Dedifferentiated amniotic fluid mesenchymal stem cell (primary cell): ENCODE results near the gene ZNF530.

ENCODE experiments used
- DNase-seq: peaks from one replicate; pipeline ENCODE4 v3.0.0-alpha.2; 2016; ENCODE audit errors: extremely low spot score

ZNF530 gene

DNA sequence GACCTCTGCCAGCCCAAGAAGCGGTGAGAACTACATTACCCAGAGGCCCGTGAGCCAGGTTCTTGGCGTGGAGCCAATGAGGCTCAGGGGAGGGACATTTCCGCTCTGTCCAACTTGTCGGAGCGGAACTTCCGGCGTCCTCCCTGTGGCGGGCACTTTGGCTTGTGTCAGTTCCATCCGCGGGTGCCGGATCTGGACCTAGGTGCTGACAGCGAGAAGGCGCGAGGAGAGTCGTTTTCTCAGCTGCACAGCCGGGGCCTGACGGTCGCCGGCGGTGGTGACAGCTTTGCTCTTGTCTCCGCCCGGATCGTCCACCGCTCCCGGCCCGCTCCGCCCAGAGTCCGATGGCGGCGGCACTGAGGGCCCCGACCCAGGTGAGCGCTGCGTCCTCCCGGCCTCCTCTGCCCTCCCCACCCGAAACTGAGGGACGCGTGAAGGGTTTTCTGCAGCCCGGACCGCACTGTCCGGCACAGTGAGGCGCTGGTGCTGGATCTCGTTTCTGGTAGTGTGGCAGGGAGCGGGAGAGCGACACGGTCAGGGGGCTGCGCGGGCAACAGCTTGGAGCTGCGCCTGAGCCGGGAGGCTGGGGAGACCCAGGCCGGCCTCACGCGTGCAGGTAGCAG lies at the start of gene ZNF530:
ZNF530 (plus strand) TSS at position 125 of the 623 bp plus-strand sequence. CDS start 4,461 bp downstream, outside the sequence.
- peak; percentile 86 for DNase-seq

DNA sequence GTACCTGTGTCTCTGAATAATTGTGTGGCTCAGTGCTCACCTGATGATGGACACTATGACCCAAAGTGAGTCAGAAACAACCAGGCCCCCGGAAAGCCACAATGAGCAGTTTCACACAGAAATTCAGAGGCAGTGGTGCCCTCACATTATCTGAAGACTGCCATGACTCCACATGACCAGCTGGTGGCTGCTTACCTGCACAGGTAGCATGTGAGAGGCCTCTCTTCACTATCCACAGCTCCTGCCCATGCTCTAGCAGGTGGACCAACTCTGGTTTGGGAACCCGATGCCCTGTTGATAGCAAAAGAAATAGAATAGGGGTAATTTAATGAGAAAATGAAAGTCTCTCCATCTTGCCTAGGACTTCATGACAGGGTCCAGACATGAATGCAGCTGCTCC lies 47.3 kb upstream of the ZNF530 start:
- DNase-seq: no peak

DNA sequence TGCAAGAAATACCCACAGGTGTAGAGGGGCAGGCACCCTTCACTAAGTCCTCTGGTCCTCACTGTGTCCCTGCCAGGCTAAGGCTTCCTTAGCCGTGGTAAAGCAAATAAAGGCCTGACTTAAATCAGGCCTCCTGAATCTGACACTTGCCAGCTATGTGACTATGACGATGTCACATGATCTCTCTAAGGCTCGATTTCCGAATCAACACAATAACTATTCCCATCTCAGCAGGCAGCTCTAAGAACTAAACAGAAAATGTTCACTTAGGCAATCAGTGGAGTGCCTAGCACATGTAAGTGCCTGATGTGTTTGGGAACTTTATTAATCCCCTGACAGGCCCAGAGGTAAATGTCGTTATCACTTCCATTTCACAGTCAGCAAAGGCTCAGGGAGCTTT lies 42.0 kb upstream of the ZNF530 start:
- DNase-seq: no peak

DNA sequence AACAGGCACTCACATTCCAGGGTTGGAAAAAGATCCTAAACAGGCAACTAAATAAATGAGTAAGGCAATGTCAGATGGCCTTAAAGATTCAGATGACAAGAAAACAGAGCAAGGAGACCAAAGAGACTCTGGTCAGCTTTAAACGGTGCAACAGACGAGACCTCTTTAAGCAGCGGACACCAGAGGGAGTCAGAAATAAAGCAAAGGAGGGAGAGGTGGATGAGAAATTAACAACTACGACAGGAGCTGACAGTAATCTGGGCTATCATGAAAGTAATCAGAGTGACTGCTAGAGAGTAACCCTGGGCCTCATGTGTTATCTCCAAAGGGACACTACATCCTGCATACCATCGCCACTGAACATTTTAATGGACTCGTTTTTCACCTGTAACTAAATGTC lies 41.2 kb upstream of the ZNF530 start:
- no peak for DNase-seq

DNA sequence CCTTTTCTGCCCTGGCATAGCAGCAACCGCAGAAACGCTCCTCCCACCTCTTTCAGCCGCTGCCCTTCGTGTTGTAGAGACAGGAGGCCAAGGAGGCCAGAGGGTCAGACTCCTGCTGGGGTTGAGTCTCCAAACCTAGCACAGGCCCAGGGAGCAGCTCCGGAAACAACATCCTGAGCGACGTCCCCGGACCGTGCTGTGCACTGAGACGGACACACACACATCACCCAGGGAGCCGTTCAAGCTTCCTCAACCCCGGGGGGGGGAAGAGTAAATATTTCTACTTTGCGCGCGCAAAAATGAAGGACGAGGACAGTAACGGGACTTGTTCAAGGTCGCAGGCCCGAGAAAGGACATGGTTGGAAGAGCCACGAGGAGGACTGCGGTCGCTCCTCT lies 40.7 kb upstream of the ZNF530 start:
- no peak for DNase-seq

DNA sequence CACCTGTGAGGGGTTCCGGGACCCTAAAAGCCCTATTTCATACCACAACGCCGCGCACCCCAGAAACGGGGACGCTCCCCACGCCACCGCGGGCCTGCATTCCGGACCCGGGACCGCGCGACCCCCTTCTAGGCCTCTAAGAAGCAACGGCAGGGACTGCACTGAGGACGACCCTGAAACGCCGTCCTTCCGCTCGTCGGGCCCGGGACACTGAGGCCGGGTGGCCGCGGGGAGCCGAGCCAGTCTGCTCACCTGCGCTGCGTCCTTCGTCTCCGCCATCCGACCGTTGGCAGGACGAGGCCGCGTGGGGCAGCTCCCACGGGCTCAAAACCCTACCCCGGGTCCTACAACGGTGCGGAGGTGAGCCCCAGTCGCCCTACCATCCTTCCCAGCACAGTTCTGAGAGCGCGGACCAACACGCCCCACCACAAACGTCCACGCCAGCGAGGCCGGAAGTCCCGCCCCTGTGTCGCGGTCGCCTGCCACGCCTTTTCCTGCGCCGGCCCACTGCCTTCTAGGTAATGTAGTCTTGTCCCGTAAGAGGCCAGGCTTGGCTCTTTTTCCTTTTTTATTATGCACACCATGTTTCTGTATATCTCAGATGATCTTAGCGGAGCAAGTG lies 40.2 kb upstream of the ZNF530 start, which contains the start of gene ZNF550:
ZNF550 (minus strand) TSS at position 460 of the 622 bp plus-strand sequence; CDS start at position 279, 181 bp downstream.
- DNase-seq: peak; percentile 68

DNA sequence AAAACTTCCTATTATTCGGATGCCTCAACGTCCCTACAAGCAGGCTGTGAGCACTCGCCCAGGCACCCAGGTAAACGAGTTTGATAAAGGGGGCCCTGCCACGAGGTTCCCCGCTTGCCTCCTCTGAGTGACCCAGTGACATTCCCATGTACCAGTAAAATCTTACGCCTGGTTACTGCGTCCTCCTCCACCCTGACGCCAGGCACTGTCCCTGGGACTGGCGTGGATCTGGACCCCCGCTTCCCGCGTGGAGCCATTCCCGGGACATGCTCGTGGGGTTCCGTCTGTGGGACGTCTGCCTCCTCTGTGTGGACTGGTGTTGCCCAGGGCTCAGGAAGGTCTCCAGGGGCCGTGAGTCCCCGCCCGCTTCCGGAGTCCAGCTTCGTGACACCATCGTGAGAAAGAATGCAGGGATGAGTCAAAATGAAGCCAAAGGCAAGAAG lies 39.6 kb upstream of the ZNF530 start:
- peak; percentile 29 for DNase-seq

DNA sequence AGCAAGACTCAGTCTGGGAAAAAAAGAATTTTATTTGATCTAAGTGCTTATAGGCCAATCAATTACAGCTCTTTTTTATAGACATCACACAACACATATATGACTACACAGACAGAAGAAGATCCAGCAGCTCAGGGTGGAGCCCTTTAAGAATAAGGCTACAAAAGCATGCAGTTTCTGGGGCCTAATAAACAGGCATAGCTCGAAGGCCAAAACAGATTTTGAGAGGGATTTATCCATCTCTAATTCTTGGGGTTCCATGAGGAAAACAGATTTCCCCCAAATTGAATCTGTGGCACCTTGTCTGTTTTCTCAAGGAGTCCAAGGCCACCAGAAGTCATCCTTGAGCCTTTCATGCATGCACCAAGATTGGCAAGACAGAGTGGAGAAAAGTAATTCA lies 36.1 kb upstream of the ZNF530 start:
- DNase-seq: no peak

DNA sequence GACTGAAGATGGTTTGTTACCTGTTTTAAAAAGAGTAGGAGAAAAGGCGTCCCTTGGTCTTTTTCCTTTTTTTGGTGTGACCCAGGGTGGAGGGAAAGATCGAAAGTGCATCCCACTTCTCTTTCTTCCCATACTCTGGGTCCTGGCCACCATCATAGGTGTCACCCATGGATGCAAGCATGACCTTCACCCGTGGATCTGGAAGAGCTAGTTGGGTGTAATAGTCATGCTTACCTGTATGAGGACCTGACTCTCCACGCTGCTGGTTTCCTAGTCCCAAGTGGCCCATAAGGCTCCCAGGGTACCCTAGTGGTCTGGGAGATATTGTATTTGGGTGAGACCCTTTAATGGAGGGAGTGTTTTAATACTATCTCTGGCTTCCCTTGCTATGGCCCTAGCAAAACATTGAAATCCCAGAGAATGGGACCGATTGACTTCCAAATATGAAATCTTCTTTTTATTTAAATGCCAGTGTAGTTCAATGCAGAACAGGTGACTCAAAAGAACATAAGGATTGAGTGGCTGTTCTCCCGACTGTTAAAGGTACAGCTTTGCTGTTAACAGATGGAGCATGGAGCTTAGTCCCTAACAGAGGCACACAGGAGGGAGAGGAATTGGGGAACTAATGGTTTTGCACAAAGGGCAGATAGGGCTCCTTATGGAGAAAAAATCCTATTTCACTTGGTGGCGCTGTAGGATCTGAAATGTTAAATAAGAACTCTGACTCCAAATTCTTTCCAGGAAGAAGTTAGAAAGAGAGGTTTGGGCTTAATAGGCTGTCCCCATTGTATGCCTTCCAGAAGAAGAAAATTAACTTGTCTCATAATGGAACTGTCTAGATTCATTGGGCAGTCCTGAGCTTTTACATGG lies 33.1 kb upstream of the ZNF530 start:
- no peak for DNase-seq

DNA sequence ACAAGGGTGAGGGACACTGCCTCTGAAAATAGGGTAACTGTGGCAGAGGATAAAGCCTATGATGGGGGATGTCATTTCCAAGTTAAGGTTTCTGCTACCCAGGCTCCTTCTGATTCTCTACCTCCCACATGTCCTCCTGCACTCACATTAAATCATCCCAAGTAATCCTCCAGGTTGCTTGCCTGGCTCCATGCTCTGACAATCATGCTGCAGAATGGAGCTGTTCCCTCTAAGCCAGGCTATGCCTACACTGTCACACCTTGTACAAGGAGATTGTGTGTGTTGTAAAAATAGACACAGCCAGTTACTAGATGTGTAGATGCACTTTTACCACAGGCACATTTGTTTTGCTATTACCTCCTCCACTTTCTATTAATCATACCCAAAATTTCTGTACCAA lies 29.0 kb upstream of the ZNF530 start:
- DNase-seq: no peak

DNA sequence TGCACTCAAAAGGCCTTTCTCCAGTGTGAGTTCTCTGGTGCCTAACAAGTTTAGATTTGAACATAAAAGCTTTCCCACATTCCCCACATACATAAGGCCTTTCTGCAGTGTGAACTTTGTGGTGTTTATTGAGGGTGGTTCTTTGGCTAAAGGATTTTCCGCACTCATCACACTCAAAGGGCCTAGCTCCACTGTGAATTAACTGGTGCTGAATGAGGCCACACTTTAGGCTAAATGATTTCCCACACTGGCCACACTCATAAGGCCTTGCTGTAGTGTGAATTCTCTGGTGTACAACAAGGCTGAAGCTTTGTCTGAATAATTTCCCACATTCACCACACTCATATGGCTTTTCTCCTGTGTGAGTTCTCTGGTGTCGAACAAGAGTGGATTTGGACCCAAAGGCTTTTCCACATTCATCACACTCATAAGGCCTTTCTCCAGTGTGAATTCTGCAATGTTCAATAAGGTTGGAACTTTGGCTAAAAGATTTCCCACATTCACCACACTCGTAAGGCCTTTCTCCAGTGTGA lies 27.2 kb upstream of the ZNF530 start:
- no peak for DNase-seq

DNA sequence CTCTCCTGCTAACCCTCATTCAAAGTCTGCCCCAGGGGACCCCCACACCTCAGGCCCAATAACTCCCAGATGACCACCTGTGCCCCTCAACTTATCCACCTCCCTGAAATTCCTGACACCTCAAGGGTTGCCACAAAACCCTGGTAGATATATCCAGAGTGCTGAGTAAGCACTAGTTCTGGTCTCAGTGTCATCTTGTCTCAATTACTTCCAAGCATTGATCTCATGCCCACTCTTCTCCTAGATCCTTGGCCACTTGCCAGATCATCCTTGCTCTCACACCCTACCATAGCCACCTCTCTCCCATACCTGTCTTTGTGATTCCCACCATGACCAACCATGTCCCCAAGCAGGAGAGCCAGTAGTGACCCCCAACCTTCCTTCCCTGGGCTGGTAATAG lies 23.0 kb upstream of the ZNF530 start:
- DNase-seq: no peak

DNA sequence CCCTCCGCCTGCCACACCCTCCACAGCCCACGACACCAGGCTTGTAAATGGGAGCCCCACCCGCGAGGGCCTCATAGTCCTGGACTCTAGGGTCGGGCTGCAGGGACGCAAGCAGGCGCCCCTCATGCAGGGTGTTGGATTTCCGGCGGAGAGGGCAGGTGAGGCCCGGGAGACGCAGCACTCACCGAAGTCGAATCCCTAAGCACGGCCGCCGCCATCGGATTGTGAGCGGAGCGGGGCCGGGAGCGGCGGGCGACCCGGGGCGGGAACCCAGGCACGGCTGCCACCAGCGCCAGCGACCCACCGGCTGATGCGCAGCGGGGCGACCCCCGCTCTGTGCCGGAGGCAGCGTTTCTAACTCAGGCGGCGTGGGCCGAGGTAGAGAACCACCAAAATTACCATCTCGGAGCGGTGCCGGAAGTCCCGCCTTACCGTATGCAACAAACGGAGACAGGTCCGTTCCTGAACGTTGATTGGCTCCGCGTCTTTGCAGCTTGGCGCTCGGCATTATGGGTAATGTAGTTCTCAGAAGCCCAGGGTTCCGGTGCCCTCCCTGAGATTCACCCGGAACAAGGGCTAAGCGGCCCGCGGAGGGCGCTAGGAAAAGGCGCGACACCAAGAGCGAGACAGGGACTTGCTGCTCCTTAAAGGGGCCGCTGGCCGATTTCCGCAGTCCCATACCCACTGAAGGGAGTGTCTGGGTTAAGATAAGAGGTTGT lies 21.0 kb upstream of the ZNF530 start, which contains the start of gene ZNF416:
ZNF416 (minus strand) TSS at position 425 of the 719 bp plus-strand sequence; CDS start at position 218, 207 bp downstream.
- DNase-seq: peak; percentile 99

DNA sequence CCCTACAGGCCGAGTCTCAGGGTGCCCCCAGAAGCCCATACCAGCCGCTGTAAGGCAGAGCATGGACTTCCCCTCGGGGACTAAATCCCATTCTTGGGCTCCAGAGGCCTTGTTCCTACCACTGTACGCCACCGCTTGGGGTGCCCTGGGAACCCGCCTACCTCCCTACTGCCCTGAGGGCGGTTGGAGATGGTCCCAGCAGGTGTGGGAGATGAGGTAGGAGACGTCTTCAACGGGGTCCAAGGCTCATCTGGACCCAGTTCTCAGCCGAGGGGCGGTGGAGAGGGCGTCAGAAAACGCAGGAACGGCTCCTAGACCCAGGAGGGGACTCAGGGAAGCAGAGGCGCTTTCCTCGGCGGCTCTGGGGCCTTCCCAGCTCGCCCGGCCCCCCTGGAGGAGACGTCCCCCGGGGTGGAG lies 16.6 kb upstream of the ZNF530 start:
- no peak for DNase-seq

DNA sequence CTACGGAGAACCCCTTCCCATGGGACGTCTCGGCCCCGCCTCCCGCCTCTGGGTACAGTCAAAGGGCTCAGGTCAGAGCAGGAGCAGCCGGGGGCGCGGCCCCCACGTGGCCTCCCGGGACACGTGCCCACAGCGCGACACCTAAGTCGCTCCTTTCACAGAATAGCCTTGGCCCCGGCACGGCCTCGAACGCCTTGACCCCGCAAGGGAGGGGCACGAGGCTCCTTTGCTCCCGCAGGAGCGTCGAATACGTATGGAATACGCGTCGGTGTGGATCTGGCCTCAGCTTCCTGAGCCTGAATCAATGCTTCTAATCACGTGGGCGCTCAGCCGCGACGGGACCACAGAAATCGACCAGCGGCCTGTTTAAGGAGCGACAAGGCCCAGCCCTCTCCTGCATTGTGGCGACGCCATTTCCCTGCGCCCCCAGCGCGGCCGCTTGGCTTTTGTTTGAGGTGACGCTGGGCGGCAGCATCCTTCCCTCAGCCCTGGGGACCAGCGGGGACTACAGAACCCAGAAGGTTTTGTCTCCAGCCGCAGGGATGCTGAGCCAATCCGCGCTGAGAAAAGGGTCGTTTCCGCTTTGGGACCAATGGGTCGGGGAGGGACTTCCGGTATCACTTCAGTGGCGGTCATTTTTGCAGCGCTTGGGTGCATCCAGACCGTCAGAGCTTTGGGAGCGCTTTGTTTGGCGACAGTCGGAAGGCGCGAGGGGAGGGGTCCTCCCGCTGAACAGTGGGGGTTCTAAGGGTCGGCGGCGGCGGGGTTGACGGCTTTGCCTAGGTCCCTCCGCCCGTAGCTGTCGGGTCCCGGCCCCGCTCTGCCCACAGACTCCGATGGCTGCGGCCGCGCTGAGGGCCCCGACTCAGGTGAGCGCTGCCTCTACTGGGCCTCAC lies 15.9 kb upstream of the ZNF530 start, which contains the start of gene ZIK1:
ZIK1 (plus strand) TSS at position 625 of the 896 bp plus-strand sequence; CDS start at position 837, 212 bp downstream.
- DNase-seq: peak; percentile 92

DNA sequence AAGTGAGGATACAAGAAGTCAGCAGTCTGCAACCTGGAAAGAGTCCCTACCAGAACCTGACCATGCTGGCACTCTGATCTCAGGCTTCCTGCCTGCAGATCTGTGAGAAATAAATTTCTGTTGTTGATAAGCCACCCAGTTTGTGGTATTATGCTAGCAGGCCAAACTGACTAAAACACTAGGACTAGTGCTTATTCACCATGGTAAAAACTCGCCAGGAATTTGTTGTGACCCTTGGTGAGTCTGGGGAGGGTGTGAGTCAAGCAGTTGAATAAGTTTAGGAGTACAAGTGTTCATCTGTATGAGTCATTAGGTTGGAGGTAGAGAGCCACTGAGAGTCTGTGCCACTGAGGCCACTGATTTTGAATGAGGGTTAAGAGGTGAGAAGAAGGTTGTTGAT lies 12.2 kb upstream of the ZNF530 start:
- no peak for DNase-seq

DNA sequence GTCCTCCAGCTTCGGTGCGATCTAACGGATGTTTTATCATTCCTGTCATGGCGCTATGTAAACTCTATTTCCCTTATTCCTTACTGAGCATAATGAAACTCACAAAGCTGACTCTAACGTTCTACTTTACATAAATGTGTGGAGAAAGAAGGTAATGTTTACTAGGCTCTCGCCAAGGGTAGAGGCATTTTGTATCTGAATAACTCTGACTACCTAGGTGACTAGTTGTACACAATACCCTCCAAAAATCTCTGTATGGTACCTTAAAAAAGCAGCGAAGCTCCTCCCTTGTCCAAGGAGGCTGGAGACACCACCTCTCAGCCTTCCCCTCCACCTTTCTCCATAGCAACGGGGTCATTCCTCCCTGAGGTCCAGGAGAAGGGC lies 316 bp upstream of the ZNF530 start:
- DNase-seq: no peak

DNA sequence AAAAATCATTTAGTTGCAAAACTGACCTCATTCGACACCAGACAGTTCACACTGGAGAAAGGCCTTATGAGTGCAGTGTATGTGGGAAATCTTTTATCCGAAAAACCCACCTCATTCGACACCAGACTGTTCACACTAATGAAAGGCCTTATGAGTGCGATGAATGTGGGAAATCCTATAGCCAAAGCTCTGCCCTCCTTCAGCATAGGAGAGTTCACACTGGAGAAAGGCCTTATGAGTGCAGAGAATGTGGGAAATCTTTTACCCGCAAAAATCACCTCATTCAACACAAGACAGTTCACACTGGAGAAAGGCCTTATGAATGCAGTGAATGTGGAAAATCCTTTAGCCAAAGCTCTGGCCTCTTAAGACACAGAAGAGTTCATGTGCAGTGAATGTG lies 7.2 kb downstream of the ZNF530 start:
- no peak for DNase-seq

DNA sequence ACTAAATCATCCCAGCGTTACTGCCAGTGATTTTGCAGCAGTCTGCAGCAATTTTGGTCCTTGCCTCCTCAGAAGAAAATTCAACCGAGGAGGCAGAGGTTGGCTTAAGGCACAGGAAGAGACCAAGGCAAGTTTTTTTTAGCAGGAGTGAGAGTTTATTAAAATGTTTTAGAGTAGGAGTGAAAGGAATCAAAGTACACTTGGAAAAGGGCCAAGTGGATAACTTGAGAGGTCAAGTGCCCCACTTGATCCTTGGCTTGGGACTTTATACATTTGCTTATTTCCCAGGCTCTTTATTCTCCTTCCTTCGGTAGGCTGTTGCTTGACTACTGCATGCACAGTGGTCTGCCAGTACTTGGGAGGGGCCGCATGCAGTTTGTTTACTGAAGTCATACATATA lies 11.4 kb downstream of the ZNF530 start:
- no peak for DNase-seq
